Activated T-cell treated with anti-CD3 and anti-CD28 coated beads, Interleukin-2, amount 50 U/mL, for 1 hour (primary cell): Measurements from ENCODE around the gene IMMT.

Experiments
- DNase-seq: peaks from one replicate; pipeline ENCODE4 v3.0.0-alpha.2; 2020

IMMT gene

GRCh38 chr2:86139981-86140380 is 55.3 kb downstream of the IMMT start:
- no peak for DNase-seq

GRCh38 chr2:86138736-86139625 is 56.3 kb downstream of the IMMT start:
- no peak for DNase-seq

- no peak for DNase-seq
These were observed 59.1 kb downstream of the IMMT start for GRCh38 chr2:86136141-86136540.

GRCh38 chr2:86135653-86136052 is 59.6 kb downstream of the IMMT start:
- no peak for DNase-seq

GRCh38 chr2:86134709-86135108 is 60.6 kb downstream of the IMMT start:
- DNase-seq = no peak

GRCh38 chr2:86124683-86125082 is 70.6 kb downstream of the IMMT start:
- no peak for DNase-seq

GRCh38 chr2:86123328-86123925 is 71.8 kb downstream of the IMMT start:
- DNase-seq = no peak

- DNase-seq = no peak
These were observed 77.1 kb downstream of the IMMT start for GRCh38 chr2:86118130-86118529.

- DNase-seq = no peak
These were observed 88.2 kb downstream of the IMMT start for GRCh38 chr2:86107031-86107430.

- peak; percentile 88 for DNase-seq
These were observed 89.0 kb downstream of the IMMT start, which contains the start of gene PTCD3 for GRCh38 chr2:86105969-86106945. TSS of gene PTCD3 (plus strand) at chr2:86106235. CDS start at chr2:86106248, 13 bp downstream.

- DNase-seq = peak; percentile 81
These were observed 89.9 kb downstream of the IMMT start, which contains the start of gene POLR1A for GRCh38 chr2:86105252-86105968. TSS of gene POLR1A (minus strand) at chr2:86105886. CDS start at chr2:86105776, 110 bp downstream.

GRCh38 chr2:86102157-86102556 is 93.1 kb downstream of the IMMT start:
- no peak for DNase-seq

GRCh38 chr2:86097913-86098312 is 97.3 kb downstream of the IMMT start:
- no peak for DNase-seq

GRCh38 chr2:86097114-86097896 is 98.0 kb downstream of the IMMT start:
- DNase-seq = no peak

GRCh38 chr2:86094229-86094628 is 101.0 kb downstream of the IMMT start:
- DNase-seq = no peak
